SIG-M5 treated with dmso at 0.1 percent for 504 hours (cell line): ENCODE data around the gene SYT10.
"Not testable (repeated sequence)": the region's sequence is repeated elsewhere in the genome, so short reads cannot be mapped to it uniquely, and the experiment has no call there.

Experiments
- DNase-seq: peaks from one replicate; lab custom pipeline; 2025; ENCODE audit not compliant: unreplicated experiment; lab: John Stamatoyannopoulos, UW

Gene SYT10

GRCh38 chr12:33349791-33350190 lies 89.8 kb downstream of the SYT10 start:
- no peak for DNase-seq

- not testable (repeated sequence) for DNase-seq
Measured at GRCh38 chr12:33331961-33332398, 107.6 kb downstream of the SYT10 start.

- DNase-seq: no peak
Measured at GRCh38 chr12:33330940-33331339, 108.7 kb downstream of the SYT10 start.
